Measurements from ENCODE around the gene ZIM2. TPM values are rescaled to one million over a fixed set of nuclear protein-coding genes. Genes with fewer than 3 reads are reported as not detected.

The ZIM2 gene
- total and polyA plus RNA-seq, 12 donors: 0.24 to 28.1 (median 4.6) TPM

- H3K27ac ChIP-seq: no peak overlapping the region
- no peaks in the 10 kb centered on the region for H3K27me3 ChIP-seq
- no peaks in the 10 kb centered on the region for H3K9me3 ChIP-seq (replicated peaks in 1 of 3)
- H3K36me3 ChIP-seq (replicated peaks in 1 of 2): no peaks in the 10 kb centered on the region
- no peaks in the 10 kb centered on the region for H3K4me1 ChIP-seq (replicated peaks in 1 of 2)
- WGBS, 4 donors: 12 to 20% (median 17%) methylated on average over 9 of the region's 9 CpGs
- intact Hi-C loops (cut with DNase I): no loop called here
- TF ChIP-seq POLR2A (IDR thresholded peaks at IDR 0.05) (no peak), CTCF (IDR thresholded peaks at IDR 0.05) (peak; percentile 40 to 59 (median 55))
- DNase-seq: peak in 2 of 7 donors; percentile 35 to 41
- H3K4me3 ChIP-seq: no peak overlapping the region
These were observed 114.6 kb downstream of the ZIM2 start for GRCh38 chr19:56725829-56726424.

Small RNA genes lying within 50 kb of the gene (small RNA-seq; reads per million reads assigned to genes)
- 0 reads per million in 2 donors for gene AC006115.2

Other genes with a start within 250 kb of the ZIM2 start
- 1 to 10 TPM; 5.1 to 8.4 (median 5.8) TPM for gene ZNF71, start 245.4 kb downstream of the ZIM2 start, total RNA-seq
- 1 to 10 TPM; 2.3 to 2.6 (median 2.4) TPM for gene ZNF71, start 245.4 kb downstream of the ZIM2 start, polyA plus RNA-seq
- under 1 TPM in 4 of 9 donors, not detected in 5; 0.22 to 0.67 (median 0.37) TPM for gene SMIM17, start 197.6 kb downstream of the ZIM2 start, total RNA-seq
- gene SMIM17, start 197.6 kb downstream of the ZIM2 start, polyA plus RNA-seq: under 1 TPM in 2 of 3 donors, not detected in 1; 0.07 to 0.35 TPM
- 10 to 100 TPM in 1 of 9 donors, 1 to 10 TPM in 8; 2.4 to 37.5 (median 5.1) TPM for gene ZNF835, start 169.0 kb downstream of the ZIM2 start, total RNA-seq
- gene ZNF835, start 169.0 kb downstream of the ZIM2 start, polyA plus RNA-seq: 1 to 10 TPM in 1 of 3 donors, under 1 TPM in 2; 0.30 to 1.0 (median 0.97) TPM
- gene PEG3, start within 50 bp of the ZIM2 start, total RNA-seq: 100 to 1,000 TPM; 114 to 743 (median 259) TPM
- gene PEG3, start within 50 bp of the ZIM2 start, polyA plus RNA-seq: 100 to 1,000 TPM in 1 of 3 donors, 10 to 100 TPM in 2; 17.3 to 511 (median 49.1) TPM

All from adrenal gland (tissue), 12 donors.